HepG2 (cell line): ENCODE results near the gene GJA10.

Experiments
- CAMTA2 ChIP-seq: sonication (generic); formaldehyde crosslinking; IDR thresholded peaks from 2 replicates; pipeline ENCODE4 v1.4.0; 2020; ENCODE audit warnings: mild to moderate bottlenecking, missing genetic modification reagents, borderline replicate concordance
- MAF1 ChIP-seq: sonication (generic); formaldehyde crosslinking; IDR thresholded peaks from 2 replicates; pipeline ENCODE4 v1.5.0; 2020; ENCODE audit warnings: missing genetic modification reagents, borderline replicate concordance
- NR2C2 ChIP-seq: sonication (generic); formaldehyde crosslinking; IDR thresholded peaks from 2 replicates; pipeline ENCODE4 v1.4.0; 2020; ENCODE audit warnings: missing genetic modification reagents, mild to moderate bottlenecking, moderate library complexity, borderline replicate concordance
- ZFP41 ChIP-seq: sonication (generic); formaldehyde crosslinking; IDR thresholded peaks from 2 replicates; pipeline ENCODE4 v1.4.0; 2020; ENCODE audit warnings: mild to moderate bottlenecking, missing genetic modification reagents, borderline replicate concordance
- ZNF124 ChIP-seq: sonication (generic); formaldehyde crosslinking; IDR thresholded peaks from 2 replicates; pipeline ENCODE4 v1.4.0; 2020; ENCODE audit warnings: missing genetic modification reagents
- ZNF180 ChIP-seq: sonication (generic); formaldehyde crosslinking; IDR thresholded peaks from 2 replicates; pipeline ENCODE4 v1.4.0; 2020; ENCODE audit warnings: low read depth, missing genetic modification reagents, borderline replicate concordance
- ZNF350 ChIP-seq: sonication (generic); formaldehyde crosslinking; IDR thresholded peaks from 2 replicates; pipeline ENCODE4 v1.4.0; 2020; ENCODE audit warnings: mild to moderate bottlenecking, low read depth, missing genetic modification reagents, borderline replicate concordance
- TF ChIP-seq, protein P1 (sequence below): sonication (generic); formaldehyde crosslinking; IDR thresholded peaks from 2 replicates; pipeline ENCODE4 v1.5.0; 2020; ENCODE audit warnings: mild to moderate bottlenecking, missing genetic modification reagents, moderate library complexity
- TF ChIP-seq, protein P2 (sequence below): IDR thresholded peaks from 2 replicates; pipeline ENCODE4 v1.6.1; 2018; ENCODE audit warnings: missing genetic modification reagents, mild to moderate bottlenecking, missing compliant biosample characterization

DNA sequence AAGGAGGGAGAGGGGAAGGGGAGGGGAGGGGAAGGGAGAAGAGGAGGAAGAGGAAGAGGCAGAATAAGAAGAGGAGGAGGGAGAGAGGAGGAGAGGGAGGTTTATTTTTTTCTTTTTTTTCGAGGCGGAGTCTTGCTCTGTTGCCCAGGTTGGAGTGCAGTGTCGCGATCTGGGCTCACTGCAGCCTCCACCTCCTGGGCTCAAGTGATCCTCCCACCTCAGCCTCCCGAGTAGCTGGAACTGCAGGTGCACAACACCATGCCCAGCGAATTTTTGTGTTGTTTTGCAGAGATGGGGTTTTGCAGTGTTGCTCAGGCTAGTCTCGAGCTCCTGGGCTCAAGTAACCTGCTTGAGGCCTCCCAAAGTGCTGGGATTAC is 6.1 kb upstream of the GJA10 start:
- TF ChIP-seq, protein P1, sequence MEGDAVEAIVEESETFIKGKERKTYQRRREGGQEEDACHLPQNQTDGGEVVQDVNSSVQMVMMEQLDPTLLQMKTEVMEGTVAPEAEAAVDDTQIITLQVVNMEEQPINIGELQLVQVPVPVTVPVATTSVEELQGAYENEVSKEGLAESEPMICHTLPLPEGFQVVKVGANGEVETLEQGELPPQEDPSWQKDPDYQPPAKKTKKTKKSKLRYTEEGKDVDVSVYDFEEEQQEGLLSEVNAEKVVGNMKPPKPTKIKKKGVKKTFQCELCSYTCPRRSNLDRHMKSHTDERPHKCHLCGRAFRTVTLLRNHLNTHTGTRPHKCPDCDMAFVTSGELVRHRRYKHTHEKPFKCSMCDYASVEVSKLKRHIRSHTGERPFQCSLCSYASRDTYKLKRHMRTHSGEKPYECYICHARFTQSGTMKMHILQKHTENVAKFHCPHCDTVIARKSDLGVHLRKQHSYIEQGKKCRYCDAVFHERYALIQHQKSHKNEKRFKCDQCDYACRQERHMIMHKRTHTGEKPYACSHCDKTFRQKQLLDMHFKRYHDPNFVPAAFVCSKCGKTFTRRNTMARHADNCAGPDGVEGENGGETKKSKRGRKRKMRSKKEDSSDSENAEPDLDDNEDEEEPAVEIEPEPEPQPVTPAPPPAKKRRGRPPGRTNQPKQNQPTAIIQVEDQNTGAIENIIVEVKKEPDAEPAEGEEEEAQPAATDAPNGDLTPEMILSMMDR (CRISPR knock-in tag) = no peak
- TF ChIP-seq ZNF124 (CRISPR knock-in tag) = no peak
- TF ChIP-seq CAMTA2 (CRISPR knock-in tag) = no peak
- TF ChIP-seq MAF1 = no peak
- TF ChIP-seq, protein P2, sequence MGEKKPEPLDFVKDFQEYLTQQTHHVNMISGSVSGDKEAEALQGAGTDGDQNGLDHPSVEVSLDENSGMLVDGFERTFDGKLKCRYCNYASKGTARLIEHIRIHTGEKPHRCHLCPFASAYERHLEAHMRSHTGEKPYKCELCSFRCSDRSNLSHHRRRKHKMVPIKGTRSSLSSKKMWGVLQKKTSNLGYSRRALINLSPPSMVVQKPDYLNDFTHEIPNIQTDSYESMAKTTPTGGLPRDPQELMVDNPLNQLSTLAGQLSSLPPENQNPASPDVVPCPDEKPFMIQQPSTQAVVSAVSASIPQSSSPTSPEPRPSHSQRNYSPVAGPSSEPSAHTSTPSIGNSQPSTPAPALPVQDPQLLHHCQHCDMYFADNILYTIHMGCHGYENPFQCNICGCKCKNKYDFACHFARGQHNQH (CRISPR knock-in tag) = no peak
- TF ChIP-seq ZNF180 (CRISPR knock-in tag) = no peak
- no peak for TF ChIP-seq ZFP41 (CRISPR knock-in tag)
- TF ChIP-seq ZNF350 (CRISPR knock-in tag) = no peak
- no peak for TF ChIP-seq NR2C2 (CRISPR knock-in tag)
